ENCODE results near the gene ATP11A. TPM values are rescaled to one million over a fixed set of nuclear protein-coding genes. Genes with fewer than 3 reads are reported as not detected.
A peak's percentile ranks its signal among the peaks of the same experiment; 100 is the strongest.

ATP11A gene
- total and polyA plus RNA-seq, 8 donors = 271 to 502 (median 458) TPM

- TF ChIP-seq, protein P1, sequence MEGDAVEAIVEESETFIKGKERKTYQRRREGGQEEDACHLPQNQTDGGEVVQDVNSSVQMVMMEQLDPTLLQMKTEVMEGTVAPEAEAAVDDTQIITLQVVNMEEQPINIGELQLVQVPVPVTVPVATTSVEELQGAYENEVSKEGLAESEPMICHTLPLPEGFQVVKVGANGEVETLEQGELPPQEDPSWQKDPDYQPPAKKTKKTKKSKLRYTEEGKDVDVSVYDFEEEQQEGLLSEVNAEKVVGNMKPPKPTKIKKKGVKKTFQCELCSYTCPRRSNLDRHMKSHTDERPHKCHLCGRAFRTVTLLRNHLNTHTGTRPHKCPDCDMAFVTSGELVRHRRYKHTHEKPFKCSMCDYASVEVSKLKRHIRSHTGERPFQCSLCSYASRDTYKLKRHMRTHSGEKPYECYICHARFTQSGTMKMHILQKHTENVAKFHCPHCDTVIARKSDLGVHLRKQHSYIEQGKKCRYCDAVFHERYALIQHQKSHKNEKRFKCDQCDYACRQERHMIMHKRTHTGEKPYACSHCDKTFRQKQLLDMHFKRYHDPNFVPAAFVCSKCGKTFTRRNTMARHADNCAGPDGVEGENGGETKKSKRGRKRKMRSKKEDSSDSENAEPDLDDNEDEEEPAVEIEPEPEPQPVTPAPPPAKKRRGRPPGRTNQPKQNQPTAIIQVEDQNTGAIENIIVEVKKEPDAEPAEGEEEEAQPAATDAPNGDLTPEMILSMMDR (IDR thresholded peaks at IDR 0.05) = no peak
- no peak for ATAC-seq
- H3K27ac ChIP-seq = no peak overlapping the region
- intact Hi-C loops (cut with DNase I) = no loop called here
- peaks cover 12 to 42% of the 10 kb centered on the region in 2 donors for H3K27me3 ChIP-seq
- H3K4me1 ChIP-seq = peaks cover 7 to 17% of the 10 kb centered on the region in 2 donors
- peak in 1 of 4 donors; percentile 61 for DNase-seq
- H3K4me3 ChIP-seq = no peak overlapping the region
- no peaks in the 10 kb centered on the region for H3K36me3 ChIP-seq
- H3K9me3 ChIP-seq = no peaks in the 10 kb centered on the region
Measured at GRCh38 chr13:112898621-112899280, 208.9 kb downstream of the ATP11A start.

- Histone ChIP-seq H3K4me1 (peaks cover 6 to 11% of the 10 kb centered on the region in 2 donors), H3K36me3 (no peaks in the 10 kb centered on the region), H3K9me3 (peaks cover 0 to 3% of the 10 kb centered on the region in 2 donors), H3K4me3 (no peak overlapping the region), H3K27me3 (peaks cover 10 to 34% of the 10 kb centered on the region in 2 donors), H3K27ac (no peak overlapping the region)
- TF ChIP-seq, protein P1 (IDR thresholded peaks at IDR 0.05) = no peak
- ATAC-seq (no peak), DNase-seq (peak in 1 of 4 donors; percentile 61)
- intact Hi-C loops (cut with DNase I) = no loop called here
Measured at GRCh38 chr13:112899281-112900225, 209.7 kb downstream of the ATP11A start.

DNA sequence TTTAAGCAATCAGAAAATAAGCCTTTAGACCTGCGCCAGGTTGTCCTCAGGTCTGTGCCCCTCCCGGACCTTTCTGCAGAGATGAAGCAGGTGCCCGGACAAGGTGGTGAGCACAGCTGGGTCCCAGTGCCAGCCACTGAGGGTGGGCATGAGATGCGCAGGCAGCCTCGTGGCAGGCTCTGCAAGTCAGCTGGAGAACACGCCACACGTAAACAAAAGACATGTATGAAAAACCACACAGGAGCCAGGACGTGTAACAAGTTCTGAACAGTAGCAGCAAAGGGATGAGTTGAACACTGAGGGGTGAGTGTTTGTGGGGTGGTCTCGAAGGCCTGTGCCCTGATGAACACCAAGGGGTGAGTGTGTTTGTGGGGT is 210.4 kb downstream of the ATP11A start:
- ATAC-seq = no peak
- Histone ChIP-seq H3K4me1 (peaks cover 0 to 4% of the 10 kb centered on the region in 2 donors), H3K4me3 (no peak overlapping the region), H3K27me3 (peaks cover 3 to 27% of the 10 kb centered on the region in 2 donors), H3K27ac (no peak overlapping the region), H3K36me3 (no peaks in the 10 kb centered on the region), H3K9me3 (peaks cover 0 to 10% of the 10 kb centered on the region in 2 donors)
- DNase-seq = peak in 1 of 4 donors; percentile 66
- intact Hi-C loops (cut with DNase I) = no loop called here
- TF ChIP-seq, protein P1 (IDR thresholded peaks at IDR 0.05) = no peak

DNA sequence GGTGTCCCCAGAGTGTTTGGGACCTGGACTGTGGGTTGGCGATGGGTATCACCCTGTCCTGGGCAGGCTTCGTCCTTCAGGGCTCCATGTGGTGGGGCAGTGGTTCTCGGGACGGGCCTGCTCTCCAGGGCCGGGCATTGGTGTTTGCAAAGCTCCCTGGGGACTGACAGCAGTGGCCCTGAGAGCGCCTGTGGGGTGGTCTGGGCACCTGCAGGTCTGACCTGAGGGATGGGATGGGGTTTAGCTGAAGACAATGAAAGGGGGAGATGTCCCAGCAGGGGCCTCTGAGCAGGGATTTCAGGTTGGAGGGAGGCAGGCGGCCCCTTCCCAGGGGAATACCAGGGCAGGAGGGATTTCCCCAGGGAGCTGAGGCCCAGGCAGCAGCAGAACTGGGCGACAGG is 210.9 kb downstream of the ATP11A start:
- DNase-seq = peak in 1 of 4 donors; percentile 50
- H3K36me3 ChIP-seq = no peaks in the 10 kb centered on the region
- H3K4me3 ChIP-seq = no peak overlapping the region
- peaks cover 0 to 22% of the 10 kb centered on the region in 2 donors for H3K27me3 ChIP-seq
- ATAC-seq = no peak
- intact Hi-C loops (cut with DNase I) = no loop called here
- H3K9me3 ChIP-seq = peaks cover 0 to 15% of the 10 kb centered on the region in 2 donors
- TF ChIP-seq, protein P1 (IDR thresholded peaks at IDR 0.05) = no peak
- H3K4me1 ChIP-seq = no peaks in the 10 kb centered on the region
- no peak overlapping the region for H3K27ac ChIP-seq

All from left lung (tissue), 10 donors.